Stomach (tissue), 4 donors: ENCODE measurements around the gene KCNN3.

Experiments used
- POLR2AphosphoS5 ChIP-seq, 3 donors: sonication (generic); formaldehyde crosslinking; IDR thresholded peaks; one replicate each; pipeline ENCODE4 v1.6.1; 2016; ENCODE audit warnings: antibody characterized with exemption in 3 of 3
- TF ChIP-seq, protein P1 (sequence below), 7 experiments: fragments of 450-650 bp in 4 of 7; fragments of 200-600 bp in 3 of 7; sonication (generic) in 3 of 7; IDR thresholded peaks; one replicate each; pipeline ENCODE4 v1.5.1; 2016 to 2019; ENCODE audit warnings: antibody characterized with exemption in 7 of 7, control low read depth in 2 of 7, mild to moderate bottlenecking in 1 of 7

- TF ChIP-seq, protein P1, sequence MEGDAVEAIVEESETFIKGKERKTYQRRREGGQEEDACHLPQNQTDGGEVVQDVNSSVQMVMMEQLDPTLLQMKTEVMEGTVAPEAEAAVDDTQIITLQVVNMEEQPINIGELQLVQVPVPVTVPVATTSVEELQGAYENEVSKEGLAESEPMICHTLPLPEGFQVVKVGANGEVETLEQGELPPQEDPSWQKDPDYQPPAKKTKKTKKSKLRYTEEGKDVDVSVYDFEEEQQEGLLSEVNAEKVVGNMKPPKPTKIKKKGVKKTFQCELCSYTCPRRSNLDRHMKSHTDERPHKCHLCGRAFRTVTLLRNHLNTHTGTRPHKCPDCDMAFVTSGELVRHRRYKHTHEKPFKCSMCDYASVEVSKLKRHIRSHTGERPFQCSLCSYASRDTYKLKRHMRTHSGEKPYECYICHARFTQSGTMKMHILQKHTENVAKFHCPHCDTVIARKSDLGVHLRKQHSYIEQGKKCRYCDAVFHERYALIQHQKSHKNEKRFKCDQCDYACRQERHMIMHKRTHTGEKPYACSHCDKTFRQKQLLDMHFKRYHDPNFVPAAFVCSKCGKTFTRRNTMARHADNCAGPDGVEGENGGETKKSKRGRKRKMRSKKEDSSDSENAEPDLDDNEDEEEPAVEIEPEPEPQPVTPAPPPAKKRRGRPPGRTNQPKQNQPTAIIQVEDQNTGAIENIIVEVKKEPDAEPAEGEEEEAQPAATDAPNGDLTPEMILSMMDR (IDR thresholded peaks at IDR 0.05): no peak
- TF ChIP-seq POLR2AphosphoS5 (IDR thresholded peaks at IDR 0.05): no peak
These were observed 47.4 kb downstream of the KCNN3 start for GRCh38 chr1:154822717-154823116.
